AG08396 (cell line): ENCODE data around the gene MACO1.
"Not testable (repeated sequence)": the region's sequence is repeated elsewhere in the genome, so short reads cannot be mapped to it uniquely, and the experiment has no call there.

Experiments used
- DNase-seq: peaks from one replicate; pipeline ENCODE4 v3.0.0; 2012; ENCODE audit warnings: low spot score, mixed read lengths

The MACO1 gene

DNA sequence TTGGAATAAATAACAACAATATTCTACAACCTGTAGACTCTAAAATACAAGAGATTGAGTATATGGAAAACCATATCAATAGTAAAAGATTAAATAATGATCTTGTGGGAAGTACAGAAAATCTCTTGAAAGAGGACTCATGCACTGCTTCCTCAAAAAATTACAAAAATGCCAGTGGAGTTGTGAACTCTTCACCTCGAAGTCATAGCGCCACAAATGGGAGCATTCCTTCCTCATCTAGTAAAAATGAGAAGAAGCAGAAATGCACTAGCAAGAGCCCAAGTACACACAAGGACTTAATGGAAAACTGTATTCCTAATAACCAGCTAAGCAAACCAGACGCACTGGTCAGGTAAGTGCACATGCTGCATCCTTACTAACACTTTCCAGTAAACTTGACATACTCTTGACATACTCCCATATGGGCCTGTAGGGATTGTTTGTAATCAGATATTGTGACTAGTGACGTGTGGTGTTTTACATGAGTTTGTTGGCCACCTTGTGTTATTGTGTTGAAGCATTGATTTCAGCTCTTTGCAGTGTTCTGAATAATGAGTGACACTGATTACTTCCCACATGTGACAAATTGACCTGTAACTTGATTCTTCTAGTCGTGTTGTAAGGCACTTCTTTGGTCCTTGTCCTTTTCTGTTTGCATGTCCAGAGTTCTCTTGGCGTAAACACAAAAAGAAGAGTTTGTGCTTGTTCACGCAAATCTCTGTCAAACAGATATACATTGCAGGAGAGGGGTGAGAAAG is 28.0 kb downstream of the MACO1 start:
- DNase-seq = no peak

DNA sequence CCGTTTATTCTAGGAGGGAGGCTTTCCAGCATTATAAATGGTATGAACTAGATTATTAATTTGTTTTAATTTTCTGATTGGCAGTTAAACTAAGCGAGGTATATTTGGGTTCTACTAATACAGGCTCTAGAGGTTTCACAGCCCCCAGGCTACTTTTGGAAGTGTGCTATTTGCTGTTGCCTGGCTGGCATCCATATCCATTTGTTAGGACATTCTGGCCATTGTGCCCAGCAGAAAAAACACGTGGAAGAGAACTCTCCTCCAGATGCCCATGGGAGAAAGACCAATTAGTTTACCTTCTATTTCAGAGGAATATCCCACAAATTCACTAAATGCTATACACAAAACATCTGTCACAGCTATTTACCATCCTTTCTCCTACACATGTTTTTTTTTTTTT is 29.3 kb downstream of the MACO1 start:
- DNase-seq = no peak

DNA sequence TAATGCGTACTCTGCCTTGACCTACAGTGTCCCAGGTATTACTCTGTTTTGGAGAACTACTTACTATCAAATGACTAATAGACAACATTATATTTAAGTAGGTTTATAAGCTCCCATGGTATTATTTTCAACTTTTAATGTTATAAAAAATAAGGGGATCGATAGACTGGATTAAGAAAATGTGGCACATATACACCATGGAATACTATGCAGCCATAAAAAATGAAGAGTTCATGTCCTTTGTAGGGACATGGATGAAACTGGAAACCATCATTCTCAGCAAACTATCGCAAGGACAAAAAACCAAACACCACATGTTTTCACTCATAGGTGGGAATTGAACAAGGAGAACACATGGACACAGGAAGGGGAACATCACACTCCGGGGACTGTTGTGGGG is 30.1 kb downstream of the MACO1 start:
- not testable (repeated sequence) for DNase-seq

DNA sequence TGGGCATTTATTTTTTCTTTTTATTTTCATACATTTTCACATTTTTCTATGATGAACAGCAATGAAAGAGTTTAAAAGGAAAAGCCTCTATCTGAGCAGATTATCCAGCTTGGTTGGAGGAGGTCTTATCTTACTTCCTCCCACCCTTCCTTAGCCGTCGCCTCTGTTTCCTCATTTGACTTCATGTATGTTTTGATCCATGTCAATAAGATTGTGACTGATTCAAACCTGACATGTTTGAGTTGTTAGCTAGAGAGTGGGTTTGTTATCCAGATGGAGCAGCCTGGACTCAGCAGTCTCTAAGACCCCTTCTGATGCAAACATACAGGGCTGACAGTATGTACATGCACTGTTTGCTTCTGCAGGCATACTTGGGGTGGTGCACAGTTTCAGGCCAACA is 31.2 kb downstream of the MACO1 start:
- DNase-seq = no peak

DNA sequence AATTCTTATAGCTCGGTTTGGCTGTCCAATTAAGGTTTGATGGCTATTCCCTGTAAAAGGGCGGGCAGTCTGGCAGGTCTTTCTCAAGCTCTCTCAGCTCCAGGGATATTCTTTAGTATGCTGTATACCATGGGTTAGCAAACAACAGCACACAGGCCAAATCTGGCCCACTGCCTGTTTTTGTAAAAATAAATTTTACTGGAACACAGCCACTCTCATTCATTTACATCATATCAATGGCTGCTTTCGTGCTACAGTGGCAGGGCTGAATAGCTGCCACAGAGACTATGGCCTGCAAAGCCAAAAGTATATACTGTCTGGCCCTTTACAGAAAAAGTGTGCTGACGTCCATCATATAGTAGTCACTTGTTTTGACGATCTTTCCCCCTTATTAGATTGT is 32.0 kb downstream of the MACO1 start:
- DNase-seq = no peak

DNA sequence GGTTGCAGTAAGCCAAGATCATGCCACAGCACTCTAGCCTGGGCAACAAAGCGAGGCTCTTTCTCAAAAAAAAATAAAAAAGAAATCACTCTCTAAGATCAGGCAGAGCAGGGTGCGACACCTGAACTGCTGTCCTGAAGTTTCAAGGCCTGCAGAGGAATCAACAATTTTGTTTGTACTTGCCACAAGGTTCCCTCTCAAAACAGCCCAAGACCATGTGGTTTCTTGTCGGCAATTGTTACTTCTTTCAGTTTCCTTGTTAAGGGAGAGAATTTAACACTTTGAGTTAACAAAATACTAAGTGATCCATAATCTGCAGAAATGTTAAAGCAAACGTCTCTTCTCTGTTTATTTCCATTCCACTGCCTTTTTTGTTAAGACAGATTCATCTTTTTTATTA is 36.5 kb downstream of the MACO1 start:
- DNase-seq = no peak

DNA sequence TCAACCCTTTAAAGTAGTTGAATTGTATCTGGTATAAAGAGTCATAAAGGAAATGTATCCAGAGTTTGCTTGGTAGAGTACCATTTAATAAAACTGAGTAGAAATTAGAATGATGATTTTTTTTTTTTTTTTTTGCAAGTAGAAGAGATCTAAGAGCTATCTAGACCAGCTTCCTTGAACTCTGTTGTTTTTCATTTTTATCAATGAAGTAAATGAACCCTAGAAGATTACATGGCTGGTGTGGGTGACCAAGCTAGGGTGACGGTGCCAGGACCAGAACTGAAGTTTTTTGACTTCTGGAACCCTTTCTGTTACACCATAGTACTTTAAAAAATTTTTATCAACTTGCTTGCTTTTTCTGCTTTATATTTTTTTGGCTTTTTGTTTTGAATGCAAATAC is 36.9 kb downstream of the MACO1 start:
- DNase-seq = no peak

DNA sequence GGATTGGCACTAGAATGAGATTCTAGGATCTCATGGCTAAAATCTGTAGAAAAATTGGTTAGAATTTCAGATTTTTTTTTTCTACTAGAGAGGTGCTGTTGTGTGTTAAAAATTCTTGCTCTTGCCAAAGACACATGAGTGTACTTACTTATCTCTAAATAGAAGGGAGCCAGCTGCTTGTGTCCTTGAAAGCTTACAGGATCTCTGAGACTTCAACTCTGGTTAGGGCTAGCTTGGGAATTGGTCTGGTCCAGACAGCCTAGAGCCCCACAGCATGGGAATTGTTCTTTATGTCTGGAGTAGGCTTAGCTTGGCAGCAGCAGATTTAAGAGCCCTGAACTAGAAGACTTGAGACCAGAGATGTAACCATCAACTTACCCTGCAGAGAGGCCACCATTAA is 37.3 kb downstream of the MACO1 start:
- no peak for DNase-seq

DNA sequence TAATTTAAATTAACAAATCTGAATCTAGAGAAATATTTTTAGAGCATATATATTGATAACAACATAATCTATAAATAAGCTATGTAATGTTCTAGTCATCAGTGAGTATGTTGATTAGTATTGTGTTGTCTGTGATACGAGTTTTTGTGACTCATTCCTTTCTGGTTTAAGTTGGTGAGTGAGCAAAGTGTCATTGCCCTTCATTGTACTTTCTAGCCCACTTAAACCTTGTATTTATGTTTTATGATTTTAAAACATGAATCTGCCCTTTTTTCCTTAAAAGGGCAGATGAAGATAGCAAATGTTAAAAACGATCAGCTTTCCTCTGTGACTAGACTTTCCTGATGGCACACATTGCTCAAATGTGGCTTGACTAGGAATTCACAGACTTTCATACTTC is 38.5 kb downstream of the MACO1 start:
- DNase-seq = no peak

DNA sequence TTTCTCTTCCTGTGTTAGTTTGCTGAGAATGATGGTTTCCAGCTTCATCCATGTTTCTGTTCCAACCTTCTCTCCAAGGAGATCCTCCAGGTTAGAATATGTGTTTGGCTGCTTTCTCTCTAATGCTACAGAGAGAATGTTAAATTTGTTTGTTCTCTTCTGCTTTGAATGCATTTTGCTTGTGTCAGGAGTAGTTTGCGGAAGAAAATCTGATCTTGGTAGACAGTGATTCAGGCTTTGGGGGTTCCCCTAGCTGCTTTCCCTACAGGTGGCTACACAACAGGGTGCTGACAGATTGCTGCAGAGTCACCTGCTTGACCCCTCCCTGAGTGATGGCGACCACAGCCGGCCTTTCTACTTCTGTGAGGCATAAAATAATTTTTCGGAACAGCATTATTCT is 41.8 kb downstream of the MACO1 start:
- DNase-seq = no peak

DNA sequence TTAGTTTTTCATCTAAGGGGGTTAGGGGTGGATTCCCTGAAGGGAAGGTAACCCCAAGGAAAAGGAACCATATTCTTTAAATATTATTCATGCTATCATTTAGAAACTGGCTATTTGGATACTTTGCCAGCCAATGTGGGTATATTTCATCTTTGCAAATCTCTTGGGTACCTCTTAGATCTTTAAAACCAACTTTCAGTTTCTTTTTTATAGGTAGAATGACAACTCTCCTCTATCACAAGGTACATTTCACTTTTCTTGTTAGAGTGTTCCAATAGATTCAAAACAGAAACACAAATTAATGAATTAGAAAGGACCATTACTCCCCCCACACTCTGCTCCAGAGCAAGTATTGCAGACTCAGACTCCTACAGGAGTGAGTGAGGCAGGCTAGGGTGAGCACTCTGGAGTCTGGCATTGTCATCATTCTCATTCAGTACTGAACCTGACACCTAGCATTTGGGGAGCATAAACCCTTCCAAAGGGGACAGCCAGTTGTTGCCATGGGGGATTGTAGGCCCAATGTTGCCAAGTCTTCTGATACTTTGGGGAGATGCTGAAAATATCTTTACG is 43.0 kb downstream of the MACO1 start:
- DNase-seq = no peak

DNA sequence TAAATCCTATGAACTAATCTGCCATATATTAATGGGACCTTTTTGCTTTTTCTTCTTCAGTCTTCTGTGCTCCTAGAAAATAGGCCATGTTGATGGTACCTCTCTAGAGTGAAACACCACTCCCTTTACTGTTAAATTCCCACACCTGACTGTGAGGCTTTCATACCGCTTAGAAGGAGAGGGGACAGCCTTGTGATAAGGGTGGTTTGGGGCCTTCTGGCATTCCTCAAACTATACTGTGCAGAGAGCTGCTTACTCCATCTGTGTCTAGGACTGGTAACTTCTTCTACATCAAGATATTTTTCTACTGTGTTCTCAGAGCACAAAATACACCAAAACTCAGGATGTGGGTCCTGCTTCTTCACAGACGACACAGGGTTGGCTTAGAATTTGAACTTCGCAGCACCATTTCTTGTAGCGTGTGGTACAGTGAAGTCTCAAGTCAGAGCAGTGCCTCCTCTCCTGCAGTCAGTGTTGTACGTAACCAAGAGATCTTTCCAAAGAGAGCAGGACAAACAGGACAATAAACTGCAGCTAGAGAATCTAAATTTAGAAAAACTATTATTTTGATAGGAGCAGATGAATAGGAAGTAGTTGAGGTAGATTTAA is 43.8 kb downstream of the MACO1 start:
- no peak for DNase-seq

DNA sequence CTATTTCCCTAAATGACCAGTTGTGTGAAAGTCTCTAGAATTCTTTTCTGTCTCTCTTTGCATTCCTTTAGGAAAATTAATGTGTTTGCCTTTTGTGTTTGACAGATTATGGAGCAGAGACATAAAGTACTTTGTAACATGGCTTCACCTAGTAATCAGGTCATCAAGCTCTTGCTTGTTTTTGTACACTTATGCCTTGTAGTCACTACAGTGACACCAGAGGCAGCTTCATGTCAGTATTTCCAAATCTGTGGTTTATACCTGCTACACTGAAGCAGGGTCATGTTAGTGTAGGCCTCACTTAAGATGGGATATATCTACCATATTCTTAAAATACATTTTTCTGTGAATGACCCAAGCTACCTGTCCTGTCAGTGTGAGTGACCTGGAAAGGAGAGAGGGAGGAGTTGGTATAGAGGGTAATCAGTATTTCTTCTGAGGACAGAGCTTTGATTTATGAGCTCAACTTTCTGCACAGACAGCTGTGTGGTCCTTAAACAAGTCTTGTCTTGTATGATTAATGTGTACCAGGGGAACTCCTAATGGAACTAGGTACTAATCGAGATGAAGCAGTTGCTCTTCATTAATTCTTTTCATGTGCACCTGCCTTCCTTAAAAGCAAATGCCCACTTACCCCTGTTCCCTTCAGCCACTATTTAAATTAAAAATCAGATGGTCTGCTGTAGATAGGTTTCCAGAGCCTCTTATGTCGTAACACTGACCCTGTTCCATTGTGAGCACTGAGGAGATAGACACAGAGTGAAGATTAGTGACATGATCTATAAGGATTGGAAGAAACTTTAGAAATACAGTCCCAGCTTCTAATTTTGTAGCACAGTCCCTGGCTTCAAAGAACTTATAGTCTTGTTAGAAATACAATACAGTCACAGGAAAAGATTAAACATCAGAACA is 45.7 kb downstream of the MACO1 start:
- DNase-seq = no peak

DNA sequence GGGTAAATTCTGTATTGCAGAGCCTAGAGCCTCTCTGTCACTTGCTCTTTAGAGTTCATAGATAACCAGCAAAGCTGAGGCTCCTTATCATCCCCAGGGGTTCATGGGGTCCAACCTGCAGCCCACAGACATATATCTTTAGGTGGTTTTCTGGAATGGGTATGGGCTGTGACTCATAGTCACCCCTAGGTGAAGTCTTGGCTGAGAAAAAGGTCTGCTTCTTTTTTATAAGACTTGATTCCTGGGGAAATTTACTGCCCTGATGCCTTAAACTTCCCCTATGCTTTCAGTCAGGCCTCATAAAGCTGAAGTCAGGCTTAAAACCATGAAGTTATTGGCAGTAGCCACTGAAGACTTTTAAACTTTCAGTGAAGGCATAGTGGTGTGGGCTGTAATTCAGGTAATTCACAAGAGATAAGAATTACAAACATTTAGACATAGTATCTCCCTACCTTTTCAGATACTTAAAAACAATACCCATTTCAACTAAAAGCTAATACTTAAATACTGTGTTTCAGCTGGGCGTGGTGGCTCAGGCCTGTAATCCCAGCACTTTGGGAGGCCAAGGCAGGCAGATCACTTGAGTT is 46.8 kb downstream of the MACO1 start:
- no peak for DNase-seq

DNA sequence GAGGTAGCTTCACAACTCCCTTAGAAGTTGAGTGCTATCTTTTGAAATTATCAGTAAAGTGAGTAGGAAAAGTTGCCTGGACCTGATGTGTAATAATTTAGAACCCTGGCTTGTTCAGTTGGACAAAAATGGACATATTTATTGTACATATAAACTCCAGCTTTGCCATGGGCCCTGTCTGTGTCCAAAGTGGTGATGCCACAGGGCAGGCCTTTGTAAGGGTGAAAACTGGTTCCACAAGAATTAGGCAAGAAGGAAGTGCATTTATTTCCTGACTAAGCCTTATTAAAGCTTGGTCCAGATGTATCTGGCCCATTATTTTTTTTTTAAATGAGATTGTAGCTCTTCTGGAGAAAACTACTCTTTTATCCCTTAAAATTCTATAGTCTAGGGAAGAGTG is 47.9 kb downstream of the MACO1 start:
- DNase-seq = no peak

DNA sequence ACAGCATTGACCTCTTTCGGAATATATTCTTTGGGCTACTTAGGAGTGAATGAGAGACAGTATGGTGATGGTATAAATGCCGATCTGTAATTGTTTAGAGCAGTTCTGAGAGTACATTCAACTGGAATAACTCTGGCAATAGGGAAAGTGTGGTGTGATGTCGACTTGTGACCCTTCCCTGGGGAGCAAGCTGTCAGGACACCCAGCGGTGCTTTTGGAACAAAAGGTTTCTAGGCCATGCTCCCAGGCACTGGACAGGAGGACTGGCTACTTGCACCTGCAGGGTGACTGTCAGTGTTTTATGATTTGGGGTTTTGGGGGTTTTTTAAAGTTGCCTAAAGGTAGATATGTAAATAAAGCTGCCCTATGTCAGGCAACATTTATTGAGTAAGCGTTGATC is 50.9 kb downstream of the MACO1 start:
- no peak for DNase-seq

DNA sequence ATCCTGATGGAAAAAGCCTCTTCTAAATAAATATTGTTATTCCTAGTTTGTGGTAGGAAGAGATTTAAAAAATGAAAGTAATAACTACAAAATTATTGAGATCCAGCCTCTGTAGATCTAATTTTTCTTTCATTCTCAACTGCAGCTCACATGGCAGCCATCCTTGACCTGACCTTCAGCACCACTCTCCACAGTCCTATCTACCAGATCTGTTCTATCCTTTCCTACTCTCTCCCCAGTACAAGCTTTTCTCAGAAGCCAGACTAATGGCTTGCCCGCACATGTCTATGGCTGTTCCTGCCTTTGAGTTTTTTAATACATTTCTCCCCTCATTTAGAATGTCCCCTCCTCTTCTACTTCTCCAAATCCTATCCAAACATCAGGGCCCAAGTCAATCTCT is 51.5 kb downstream of the MACO1 start:
- DNase-seq = no peak

DNA sequence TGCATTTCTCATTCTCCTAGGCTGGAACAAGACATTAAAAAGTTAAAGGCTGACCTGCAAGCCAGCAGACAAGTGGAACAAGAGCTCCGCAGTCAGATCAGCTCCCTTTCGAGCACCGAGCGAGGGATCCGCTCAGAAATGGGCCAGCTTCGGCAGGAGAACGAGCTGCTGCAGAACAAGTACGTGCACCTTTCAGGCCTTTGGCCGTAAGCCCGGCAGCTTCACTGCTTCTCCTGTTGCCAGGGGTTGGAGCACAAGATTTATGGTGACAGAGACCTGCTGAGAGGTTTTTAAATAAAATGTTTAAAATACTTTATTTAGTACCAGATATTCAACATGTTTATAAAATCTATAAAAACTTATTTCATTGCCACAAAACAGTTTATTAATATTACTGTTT is 53.4 kb downstream of the MACO1 start:
- DNase-seq = no peak

DNA sequence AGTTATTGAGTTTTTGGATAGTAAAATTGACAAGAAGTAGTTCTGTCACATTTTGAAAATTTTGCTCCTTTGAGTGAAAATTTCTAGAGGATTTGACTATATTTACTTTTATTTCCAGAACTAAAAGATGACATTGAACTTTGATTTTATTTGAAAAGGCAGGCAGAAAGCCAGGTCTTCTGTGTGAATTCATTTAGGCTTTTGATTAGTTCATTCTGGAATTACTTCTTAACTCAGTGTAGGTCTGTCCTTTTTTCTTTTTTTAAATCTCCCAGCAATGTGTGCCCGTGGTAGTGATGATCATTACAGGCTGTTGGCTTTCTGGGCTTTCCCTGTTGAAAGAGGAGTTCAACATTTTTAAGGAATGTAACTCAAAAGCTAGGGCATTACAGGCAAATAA is 53.8 kb downstream of the MACO1 start:
- no peak for DNase-seq

DNA sequence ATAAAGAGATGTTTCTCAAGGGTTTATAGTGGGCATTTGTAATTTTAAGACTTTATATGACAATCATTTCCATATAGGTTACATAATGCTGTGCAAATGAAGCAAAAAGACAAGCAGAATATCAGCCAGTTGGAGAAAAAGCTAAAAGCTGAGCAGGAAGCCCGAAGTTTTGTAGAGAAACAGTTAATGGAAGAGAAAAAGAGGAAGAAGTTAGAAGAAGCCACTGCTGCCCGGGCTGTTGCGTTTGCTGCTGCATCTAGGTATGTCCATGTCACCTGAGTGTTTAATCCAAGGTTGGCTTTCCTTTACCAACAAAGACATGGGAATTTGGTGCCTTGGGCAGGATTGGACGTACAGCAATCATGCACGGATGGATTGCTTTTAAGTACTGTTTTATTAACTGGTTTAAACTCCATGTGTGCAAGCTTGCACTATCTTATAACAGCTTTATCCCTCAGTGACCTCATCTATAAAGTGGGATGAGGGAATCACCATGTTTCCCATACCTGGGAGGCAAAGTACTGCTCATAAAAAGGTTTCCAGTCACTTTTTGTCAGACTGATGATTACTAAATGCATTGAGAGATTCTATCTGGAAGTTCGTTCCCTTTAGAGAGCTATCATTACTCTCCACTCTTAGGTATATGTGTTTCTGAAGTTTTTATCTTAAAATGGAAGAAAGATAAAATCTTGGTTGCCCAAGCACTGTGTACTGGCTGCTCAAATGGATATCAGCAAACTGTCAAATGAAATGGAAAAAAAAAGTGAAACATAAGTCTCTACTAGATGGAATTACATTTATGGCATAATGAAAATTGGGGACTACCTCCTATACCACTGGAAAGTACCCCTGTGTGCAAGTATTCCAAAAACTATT is 55.1 kb downstream of the MACO1 start:
- DNase-seq = no peak

DNA sequence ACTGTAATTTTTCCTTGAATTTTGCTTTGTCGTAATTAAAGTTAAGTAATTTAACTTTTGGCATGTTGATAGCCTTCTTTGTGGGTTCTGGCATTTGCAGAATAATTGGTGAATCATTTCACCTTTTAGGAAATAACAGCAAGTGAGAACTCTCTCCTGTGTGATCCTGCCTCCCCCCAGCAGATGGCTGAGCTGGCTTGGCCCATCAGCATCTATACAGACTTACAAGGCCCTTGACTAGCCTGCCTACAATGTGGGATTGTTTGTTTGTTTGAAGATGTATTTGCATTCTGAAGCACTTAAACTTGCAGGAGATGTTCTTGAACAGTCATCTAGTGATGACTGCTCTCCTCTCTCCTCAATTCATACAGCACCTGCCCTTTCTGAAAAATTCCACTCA is 55.9 kb downstream of the MACO1 start:
- peak; percentile 32 for DNase-seq
